HK-2 (cell line): ENCODE data around the gene SNX21.
A peak's percentile ranks its signal among the peaks of the same experiment; 100 is the strongest.
"Not testable (repeated sequence)": the region's sequence is repeated elsewhere in the genome, so short reads cannot be mapped to it uniquely, and the experiment has no call there.

Source experiments
- DNase-seq: peaks from one replicate; pipeline ENCODE4 v3.0.0-alpha.2; 2018; ENCODE audit not compliant: unreplicated experiment

The SNX21 gene, protein sequence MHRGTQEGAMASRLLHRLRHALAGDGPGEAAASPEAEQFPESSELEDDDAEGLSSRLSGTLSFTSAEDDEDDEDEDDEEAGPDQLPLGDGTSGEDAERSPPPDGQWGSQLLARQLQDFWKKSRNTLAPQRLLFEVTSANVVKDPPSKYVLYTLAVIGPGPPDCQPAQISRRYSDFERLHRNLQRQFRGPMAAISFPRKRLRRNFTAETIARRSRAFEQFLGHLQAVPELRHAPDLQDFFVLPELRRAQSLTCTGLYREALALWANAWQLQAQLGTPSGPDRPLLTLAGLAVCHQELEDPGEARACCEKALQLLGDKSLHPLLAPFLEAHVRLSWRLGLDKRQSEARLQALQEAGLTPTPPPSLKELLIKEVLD

DNA sequence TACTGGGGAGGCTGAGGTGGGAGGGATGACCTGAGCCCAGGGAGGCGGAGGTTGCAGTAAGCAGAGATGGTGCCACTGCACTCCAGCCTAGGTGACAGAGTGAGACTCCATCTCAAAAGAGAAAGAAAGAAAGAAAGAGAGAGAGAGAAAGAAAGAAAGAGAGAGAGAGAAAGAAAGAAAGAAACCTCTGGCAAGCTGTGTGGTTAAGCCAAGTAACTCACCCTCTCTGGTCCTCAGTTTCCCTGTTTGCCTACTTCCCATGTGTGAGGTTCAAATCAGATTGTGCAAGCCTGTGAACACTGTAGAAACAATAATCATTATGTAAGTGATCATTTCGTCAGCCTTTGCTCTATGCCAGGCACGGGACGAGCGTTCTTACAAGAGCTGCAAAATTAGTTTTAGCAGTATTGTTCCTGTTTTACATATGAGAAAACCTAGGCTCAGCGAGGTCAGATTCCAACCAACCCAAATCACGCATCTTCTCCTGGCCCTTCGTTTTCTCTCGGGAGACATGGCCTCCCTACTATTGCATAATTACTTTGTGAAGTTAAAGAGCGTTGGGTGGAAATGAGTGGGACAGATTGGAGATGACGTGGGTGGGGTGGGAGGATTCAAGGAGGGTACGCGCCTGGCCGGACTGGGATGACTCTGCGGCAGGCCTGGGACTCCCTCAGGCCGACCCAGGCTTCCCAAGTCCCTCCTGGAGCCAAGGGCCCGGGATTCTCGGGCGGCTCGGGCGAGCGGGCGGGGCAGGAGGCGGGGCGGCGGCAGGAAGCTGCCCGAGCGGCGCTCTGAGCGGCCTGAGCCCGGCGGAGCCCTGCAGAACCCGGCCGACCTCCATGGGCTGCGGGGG is at the start of gene SNX21:
TSS of gene SNX21 (plus strand) at position 770 of the 853 bp plus-strand sequence. CDS start 121 bp downstream, outside the sequence.
- peak; percentile 91 for DNase-seq

DNA sequence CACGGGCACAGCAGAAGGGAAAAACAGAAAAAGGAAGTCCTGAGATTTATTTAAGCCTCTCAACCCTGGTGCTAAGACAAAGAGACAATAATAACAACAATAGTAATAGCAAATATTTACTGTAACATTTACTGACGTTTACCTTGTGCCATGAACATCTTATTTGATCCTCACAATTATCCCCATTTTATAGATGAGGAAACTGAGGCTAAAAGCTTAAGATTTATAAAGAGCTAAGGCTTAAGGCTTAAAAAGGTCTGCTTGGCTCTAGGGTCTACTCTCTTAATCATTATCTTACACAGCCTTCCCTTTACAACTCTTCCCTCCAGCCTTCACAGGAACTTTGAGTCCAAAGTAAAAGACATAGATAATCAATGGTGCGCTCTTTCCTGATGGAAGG is 45.2 kb upstream of the SNX21 start:
- no peak for DNase-seq

DNA sequence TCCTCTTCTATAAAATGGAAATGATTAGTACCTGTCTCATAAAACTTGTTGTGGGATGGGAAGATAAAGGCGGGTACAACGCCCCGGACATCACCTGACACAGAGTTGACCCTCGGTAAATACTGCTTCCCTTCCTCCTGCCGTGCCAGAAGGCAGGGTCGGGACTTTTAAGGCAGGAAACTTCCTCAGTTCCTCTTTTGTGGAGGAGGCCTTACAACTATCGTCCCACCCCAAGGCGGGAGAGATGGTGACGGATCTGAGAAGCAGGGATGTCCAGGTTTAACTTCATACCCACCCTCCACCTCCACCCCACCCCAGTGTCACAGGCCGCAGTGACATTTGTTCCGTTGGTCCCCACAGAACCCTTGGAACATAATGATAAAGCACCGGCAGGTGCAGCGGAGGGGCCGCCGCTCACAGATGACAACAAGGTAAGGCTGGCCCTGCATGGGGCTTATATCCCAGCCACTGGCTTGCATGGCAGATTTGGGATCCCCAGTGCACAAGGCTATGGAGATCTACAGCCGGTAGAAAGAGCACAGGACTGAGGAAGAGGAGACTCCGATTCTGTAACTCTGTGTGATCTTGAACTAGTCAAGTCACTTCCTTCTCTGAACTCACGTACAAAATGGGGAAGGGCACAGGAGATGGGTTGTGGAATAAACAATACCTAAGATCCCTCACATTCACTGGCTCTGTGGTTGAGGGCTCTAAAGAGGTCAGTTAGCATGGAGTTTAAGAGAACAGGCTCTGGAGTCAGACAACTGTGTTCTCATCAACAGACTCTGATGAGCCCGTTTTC is 41.1 kb upstream of the SNX21 start:
- DNase-seq: peak; percentile 14

DNA sequence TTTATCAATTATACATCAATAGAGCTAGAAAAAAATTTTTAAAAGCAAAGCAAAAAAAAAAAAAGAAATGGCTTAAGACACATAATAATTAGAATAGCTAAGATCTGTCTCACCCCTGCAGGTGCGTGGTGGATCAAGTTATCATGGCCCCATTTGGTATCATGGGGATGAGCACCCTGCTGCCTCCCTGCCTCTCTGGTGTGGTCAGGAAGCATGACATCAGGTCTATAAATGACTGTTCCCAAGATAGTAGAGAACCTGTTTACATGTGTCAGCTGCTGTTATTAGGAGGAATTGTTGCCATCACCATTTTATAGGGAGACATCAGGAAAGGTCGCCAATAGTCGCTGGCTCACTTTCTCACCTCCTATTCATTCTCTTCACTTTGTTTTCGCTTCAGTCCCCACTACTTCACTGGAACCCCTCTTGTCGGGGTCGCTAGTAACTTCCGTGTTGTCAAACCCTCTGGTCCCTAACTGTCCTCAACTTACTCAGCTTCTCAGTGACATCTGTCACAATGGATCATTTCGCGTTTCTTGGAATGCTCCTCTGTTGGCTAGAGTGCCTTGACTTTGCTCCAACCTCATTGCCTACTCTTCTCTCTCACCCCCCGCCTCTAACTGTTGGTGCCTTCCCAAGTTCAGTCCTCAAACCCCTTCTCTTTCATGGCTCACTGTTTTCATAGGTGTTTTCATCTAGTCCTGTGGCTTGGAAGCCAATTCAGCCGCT is 37.1 kb upstream of the SNX21 start:
- no peak for DNase-seq

DNA sequence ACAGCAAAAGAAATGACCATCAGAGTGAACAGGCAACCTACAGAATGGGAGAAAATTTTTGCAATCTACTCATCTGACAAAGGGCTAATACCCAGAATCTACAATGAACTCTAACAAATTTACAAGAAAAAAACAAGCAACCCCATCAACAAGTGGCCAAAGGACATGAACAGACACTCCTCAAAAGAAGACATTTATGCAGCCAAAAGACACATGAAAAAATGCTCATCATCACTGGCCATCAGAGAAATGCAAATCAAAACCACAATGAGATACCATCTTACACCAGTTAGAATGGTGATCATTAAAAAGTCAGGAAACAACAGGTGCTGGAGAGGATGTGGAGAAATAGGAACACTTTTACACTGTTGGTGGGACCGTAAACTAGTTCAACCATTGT is 36.1 kb upstream of the SNX21 start:
- not testable (repeated sequence) for DNase-seq

DNA sequence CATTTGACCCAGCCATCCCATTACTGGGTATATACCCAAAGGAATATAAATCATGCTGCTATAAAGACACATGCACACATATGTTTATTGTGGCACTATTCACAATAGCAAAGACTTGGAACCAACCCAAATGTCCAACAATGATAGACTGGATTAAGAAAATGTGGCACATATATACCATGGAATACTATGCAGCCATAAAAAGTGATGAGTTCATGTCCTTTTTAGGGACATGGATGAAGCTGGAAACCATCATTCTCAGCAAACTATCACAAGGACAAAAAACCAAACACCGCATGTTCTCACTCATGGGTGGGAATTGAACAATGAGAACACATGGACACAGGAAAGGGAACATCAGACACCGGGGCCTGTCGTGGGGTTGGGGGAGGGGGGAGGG is 35.6 kb upstream of the SNX21 start:
- DNase-seq: not testable (repeated sequence)

DNA sequence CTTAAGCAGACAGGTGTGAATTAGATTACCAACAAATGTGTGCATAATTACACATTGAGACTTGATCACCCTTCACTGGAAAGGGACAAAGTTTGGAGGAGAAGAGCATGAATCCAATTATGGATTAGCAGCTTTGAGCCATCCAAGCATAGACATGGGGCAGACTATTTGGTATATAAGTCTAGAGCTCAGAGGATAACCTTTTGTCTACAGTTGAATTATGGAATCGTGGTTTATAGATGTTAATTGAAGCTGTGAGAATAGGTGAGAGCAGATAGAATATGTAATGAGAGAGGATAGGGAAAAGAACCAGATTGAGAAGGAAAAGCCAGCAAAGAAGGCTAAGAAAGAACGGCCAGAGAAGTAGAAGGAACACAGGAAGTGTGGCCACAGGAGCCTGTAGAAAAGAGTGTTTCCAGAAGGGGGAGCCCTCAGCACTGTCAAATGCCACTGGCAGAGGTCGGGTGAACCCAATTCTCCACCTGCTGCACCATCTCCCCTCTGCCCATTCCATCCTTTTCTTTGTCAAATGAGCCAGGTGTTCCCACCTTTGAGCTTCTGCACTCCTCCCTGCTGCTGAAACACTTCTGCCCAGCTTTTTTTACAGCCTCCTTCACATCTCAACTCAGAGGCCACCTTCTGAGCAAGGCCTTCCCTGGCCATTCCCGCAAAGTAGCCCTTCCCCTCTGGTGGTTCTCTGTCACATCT is 34.5 kb upstream of the SNX21 start:
- peak; percentile 63 for DNase-seq

DNA sequence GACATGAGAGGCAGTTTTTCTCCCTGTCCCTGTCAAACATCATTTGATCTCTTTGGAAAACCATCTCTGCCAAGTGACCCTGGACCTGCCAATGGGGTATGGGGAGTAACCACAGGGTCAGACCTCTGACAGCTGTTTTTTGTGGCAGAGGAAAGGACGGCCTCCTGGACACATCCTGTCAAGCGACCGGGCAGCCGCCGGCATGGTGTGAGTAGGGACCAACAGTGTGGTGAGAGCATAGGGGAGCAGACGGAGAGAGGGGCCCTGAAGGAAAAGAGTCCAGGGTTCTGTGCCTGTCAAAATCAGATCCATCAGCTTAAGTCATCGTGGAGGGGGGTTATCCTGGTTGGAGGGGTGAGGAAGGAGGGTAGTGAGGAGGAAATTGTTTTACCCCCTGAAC is 31.7 kb upstream of the SNX21 start:
- DNase-seq: no peak

DNA sequence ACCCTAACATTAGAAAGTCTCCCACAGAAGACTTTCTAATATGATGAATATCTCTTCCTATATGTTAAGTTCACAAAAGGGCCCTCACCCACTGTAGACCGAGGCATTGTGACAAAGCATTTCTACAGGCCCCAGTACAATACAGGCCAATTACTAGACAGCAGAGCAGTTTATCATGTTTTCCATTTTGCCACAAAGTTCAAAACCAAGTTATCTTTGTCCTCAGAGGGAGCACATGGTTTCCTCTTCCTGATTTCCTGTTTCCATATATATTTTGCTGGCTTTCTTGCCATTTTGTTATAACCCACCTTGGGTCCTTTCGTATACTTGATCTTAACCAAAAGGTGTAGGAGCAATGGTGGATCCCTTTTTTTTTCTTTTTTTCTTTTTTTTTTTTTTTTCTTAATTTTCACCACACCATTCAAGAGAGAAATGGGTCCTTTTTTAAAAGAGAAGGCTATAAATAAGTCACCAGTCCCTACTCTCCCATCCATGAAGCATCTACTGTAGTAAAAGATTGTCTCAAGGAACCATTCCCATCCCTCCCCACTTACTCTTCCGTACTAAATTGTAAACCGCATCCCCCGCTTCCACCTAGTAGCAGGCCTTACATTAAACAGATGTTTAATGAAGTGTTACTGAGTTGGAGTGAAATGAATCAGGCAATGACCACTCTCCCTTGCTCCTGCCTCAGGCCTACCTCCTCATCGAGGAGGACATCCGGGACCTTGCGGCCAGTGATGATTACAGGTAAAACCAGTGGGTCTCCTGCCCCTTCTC is 23.2 kb upstream of the SNX21 start:
- no peak for DNase-seq

DNA sequence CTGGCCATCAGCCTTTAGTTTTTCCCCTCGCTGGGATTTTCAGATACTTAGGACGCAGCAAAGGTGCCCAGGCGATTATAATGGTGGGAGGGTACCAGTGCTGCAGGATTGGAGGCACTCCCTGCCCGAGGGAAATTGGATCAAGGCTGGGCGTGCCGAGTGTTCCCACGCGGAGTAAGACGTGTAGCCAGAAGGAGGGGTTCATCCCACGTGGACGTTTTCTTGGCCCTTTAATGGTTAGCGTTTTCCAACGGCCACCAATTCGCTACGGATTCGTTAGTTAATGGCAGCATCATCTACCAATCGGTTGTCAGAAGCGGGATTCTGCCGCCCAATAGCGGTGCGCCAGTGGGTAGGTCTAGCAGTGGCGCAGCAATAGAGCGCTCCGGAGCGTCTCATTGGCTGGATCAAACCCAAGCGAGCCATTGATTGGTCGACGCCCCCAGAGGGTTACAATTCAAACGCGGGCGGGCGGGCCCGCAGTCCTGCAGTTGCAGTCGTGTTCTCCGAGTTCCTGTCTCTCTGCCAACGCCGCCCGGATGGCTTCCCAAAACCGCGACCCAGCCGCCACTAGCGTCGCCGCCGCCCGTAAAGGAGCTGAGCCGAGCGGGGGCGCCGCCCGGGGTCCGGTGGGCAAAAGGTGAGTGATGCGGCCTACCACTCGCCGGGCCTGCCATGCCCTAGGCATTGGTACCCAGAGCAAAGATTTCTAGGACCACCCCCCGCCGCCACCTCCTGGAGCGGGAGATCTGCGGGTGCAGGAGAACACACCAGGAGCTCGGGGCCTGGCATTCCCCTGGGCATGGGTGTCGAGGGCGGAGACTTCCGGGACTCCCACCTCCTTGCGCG is 21.2 kb upstream of the SNX21 start, which contains the start of gene UBE2C:
TSS of gene UBE2C (plus strand) at position 488 of the 849 bp plus-strand sequence. CDS start at position 540, 52 bp downstream.
- DNase-seq: peak; percentile 100

DNA sequence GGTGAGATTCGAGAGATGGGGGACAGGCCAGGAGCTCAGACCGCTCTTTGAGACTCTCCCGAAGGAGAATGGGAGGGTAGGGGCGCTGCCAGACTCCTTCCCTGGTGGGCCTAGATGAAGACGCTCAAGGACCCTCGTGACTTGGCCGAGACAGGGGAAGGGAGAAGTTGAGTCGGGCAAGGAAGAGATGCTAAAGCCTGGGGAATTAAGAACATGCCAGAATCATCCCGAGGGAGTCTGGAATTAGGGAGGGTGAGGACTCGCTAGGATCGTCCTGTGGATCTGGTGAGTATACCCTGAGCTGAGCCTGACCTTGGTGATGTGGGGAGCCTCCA is 20.6 kb upstream of the SNX21 start:
- no peak for DNase-seq

DNA sequence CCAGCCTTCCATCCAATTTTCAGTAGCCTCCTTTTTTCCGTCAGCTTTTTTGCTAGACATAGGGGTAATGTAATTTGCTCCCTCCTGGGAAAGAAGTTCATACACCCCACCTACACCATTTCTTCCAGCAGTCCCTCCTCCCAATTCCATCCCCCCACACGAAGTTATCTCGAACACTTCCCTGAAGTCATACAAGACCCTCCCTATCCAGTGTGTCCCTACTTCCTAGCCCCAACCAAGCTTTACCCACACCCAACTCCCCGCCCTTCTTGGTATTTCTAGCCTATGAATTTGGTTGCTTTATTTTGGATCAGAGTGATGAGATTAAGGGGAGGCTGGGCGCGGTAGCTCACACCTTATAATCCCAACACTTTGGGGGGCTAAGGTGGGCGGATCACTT is 20.1 kb upstream of the SNX21 start:
- no peak for DNase-seq

DNA sequence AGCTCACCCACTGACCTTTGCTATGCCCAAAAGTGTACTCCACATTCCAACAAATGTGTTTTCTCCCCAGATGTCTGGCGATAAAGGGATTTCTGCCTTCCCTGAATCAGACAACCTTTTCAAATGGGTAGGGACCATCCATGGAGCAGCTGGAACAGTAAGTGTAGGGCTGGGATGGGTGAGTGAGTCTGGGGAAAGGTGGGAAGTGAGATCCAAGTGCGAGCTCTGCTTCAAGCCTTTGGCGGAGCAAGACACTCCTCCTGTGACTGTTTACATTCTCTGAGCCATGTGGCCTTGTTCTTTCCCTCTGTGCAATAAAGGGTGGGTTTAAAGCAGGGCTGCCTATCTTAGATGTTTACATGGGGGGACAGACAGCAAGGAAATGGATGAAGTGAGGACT is 19.3 kb upstream of the SNX21 start:
- no peak for DNase-seq

DNA sequence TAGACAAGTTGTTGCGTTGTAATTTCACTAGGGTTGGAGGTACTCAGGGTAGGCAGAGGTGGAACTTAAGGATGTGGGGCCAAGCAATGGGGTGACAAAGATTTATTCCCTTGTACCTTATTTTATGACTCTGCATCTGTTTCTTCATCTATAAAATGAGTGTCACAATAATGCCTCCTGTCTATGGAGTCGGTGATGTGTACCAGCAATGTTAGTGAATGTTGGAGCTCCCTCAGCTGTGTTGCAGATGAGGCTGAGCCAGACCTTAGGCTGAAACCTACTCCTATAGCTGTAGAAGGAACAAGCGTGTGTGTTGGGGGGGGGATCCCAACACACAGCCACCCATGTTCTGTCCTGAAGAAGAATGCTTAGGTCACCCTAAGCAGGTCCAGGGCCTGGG is 16.6 kb upstream of the SNX21 start:
- DNase-seq: no peak

DNA sequence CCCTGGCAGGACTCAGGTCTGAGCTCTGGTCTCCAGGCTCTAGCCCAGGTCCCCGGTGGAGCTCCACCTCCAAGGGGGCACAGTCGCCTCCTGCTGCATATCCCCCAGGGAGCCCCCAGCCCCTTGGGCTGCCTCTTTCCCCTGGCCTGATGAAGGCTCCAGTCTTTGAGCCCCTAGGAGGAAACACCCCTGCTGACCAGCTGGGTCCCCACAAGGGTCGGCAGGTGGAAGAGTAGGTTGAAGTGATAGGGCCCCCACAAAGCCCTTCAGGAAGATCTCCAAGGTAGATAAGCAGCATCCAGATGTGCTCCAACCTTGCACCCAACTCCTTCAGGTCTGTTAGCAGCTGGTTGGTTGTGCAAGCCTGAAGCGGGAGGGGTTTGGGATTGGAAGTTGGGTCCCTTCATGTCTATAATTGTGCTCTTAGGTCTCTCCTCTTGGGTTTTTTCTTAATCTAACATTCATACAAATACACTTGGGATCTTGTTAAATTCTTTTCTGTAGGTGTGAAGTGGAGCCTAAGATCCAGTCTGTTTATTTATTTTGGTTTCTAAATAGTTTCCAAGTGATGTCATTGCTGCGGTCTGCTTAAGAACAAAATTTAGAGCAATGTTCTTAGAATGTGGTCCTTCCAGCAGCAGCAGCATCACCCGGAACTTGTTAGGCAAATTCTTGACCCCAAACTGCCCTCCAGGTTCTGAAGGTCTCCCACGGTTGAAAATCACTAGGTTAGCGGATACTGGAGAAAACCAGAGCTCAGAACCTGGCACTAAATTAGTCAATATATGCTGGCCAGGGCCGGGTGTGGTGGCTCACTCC is 16.0 kb upstream of the SNX21 start:
- DNase-seq: no peak

DNA sequence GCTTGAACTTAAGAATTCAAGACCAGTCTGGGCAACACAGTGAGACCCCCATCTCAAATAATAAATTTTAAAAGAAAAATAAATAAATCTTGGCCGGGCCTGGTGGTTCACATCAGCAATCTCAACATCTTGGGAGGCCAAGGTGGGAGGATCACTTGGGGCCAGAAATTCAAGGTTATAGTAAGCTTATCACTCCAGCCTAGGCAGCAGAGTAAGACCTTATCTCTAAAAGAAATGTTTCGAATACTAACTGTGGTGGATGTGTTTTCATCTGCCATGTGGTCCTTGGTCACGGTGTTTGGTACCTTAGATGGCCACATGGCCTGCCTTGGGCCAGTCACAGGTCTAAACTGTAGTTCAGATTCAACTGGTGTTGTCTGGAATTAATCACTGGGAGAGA is 15.4 kb upstream of the SNX21 start:
- no peak for DNase-seq

DNA sequence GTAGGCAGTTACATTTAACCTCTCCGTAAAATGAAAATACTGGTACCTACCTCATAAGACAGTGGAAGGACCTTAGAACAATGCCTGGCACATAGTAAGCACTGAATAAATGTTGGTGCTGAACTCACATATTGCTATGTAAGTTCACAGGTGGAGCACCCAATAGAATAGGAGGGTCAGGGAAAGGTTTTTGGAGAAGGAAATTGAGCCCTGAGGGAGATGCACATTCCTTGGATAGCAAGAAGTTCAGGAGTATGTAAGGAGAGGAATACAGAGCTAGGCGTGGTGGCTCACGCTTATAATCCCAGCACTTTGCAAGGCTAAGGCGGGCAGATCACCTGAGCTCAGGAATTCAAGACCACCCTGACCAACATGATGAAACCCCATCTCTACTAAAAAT is 14.1 kb upstream of the SNX21 start:
- no peak for DNase-seq

DNA sequence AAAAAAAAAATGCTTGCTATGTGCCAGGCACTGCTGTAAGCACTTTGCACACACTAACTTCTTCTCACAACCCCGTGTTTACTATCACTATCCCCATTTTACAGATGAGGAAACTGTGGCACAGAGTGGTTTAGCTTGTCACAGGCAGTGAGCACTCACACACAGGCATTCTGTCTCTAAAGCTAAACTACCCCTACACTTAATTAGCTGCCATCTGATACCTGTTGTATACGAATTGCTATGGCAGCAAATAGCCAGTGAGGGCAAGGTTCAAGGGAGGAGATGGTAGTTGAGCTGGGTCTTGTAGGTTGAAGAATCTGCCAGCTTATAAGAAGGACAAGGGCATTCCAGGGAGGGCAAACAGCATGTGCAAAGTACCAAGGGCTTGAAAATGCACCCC is 11.7 kb upstream of the SNX21 start:
- no peak for DNase-seq
